ENCODE data around the gene BAIAP3.
"Not testable (repeated sequence)": the region's sequence is repeated elsewhere in the genome, so short reads cannot be mapped to it uniquely, and the experiment has no call there.

Gene BAIAP3

GRCh38 chr16:1319041-1319440 lies 14.4 kb upstream of the BAIAP3 start:
- DNase-seq: no peak

- no peak for DNase-seq
Observed at GRCh38 chr16:1320097-1320496, 13.3 kb upstream of the BAIAP3 start.

- no peak for DNase-seq
Observed at GRCh38 chr16:1320658-1321240, 12.7 kb upstream of the BAIAP3 start.

- no peak for DNase-seq
Observed at GRCh38 chr16:1322407-1322806, 11.0 kb upstream of the BAIAP3 start.

GRCh38 chr16:1323296-1324239 lies 9.9 kb upstream of the BAIAP3 start:
- DNase-seq: no peak

- DNase-seq: no peak
Observed at GRCh38 chr16:1324286-1324826, 9.1 kb upstream of the BAIAP3 start.

- DNase-seq: no peak
Observed at GRCh38 chr16:1325261-1325660, 8.2 kb upstream of the BAIAP3 start.

- DNase-seq: no peak
Observed at GRCh38 chr16:1325673-1326371, 7.6 kb upstream of the BAIAP3 start.

- DNase-seq: no peak
Observed at GRCh38 chr16:1326391-1326790, 7.1 kb upstream of the BAIAP3 start.

GRCh38 chr16:1326946-1327618 lies 6.4 kb upstream of the BAIAP3 start:
- no peak for DNase-seq

GRCh38 chr16:1327619-1327947 lies 5.9 kb upstream of the BAIAP3 start:
- DNase-seq: no peak

GRCh38 chr16:1328136-1328535 lies 5.3 kb upstream of the BAIAP3 start:
- DNase-seq: not testable (repeated sequence)

GRCh38 chr16:1328961-1329360 lies 4.5 kb upstream of the BAIAP3 start:
- DNase-seq: not testable (repeated sequence)

GRCh38 chr16:1330260-1330914 lies 3.1 kb upstream of the BAIAP3 start:
- no peak for DNase-seq

GRCh38 chr16:1330931-1331711 lies 2.3 kb upstream of the BAIAP3 start:
- no peak for DNase-seq

GRCh38 chr16:1331712-1332617 lies 1.5 kb upstream of the BAIAP3 start:
- DNase-seq: no peak

GRCh38 chr16:1332618-1333148 lies 762 bp upstream of the BAIAP3 start:
- no peak for DNase-seq

GRCh38 chr16:1333854-1334700 lies 632 bp downstream of the BAIAP3 start:
- DNase-seq: no peak

- no peak for DNase-seq
Observed at GRCh38 chr16:1334739-1335138, 1.3 kb downstream of the BAIAP3 start.
